ENCODE measurements around the gene FBRSL1. TPM values are rescaled to one million over a fixed set of nuclear protein-coding genes. Genes with fewer than 3 reads are reported as not detected.

Gene FBRSL1
- total RNA-seq, 2 donors from 2014 or later, result 20.2 to 22.5 TPM

GRCh38 chr12:132484183-132484890 is 5.6 kb upstream of the FBRSL1 start:
- ATAC-seq (ENCODE audit: insufficient number of reproducible peaks, low FRiP score, low read depth), result no peak
- Histone ChIP-seq H3K4me1 (ENCODE audit: control insufficient read depth in 1 of 2, low read depth in 2 of 2) (peaks cover 0 to 2% of the 10 kb centered on the region in 2 donors), H3K36me3 (no peaks in the 10 kb centered on the region), H3K4me3 (no peak overlapping the region), H3K27ac (no peak overlapping the region), H3K9me3 (no peaks in the 10 kb centered on the region), H3K27me3 (replicated peaks; ENCODE audit: insufficient read depth) (no peaks in the 10 kb centered on the region)
- TF ChIP-seq, protein P1, sequence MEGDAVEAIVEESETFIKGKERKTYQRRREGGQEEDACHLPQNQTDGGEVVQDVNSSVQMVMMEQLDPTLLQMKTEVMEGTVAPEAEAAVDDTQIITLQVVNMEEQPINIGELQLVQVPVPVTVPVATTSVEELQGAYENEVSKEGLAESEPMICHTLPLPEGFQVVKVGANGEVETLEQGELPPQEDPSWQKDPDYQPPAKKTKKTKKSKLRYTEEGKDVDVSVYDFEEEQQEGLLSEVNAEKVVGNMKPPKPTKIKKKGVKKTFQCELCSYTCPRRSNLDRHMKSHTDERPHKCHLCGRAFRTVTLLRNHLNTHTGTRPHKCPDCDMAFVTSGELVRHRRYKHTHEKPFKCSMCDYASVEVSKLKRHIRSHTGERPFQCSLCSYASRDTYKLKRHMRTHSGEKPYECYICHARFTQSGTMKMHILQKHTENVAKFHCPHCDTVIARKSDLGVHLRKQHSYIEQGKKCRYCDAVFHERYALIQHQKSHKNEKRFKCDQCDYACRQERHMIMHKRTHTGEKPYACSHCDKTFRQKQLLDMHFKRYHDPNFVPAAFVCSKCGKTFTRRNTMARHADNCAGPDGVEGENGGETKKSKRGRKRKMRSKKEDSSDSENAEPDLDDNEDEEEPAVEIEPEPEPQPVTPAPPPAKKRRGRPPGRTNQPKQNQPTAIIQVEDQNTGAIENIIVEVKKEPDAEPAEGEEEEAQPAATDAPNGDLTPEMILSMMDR (IDR thresholded peaks at IDR 0.05), result no peak
- DNase-seq (ENCODE audit: low spot score), result no peak

GRCh38 chr12:132484891-132485441 is 5.0 kb upstream of the FBRSL1 start:
- no peaks in the 10 kb centered on the region for H3K9me3 ChIP-seq
- H3K4me1 ChIP-seq (ENCODE audit: control insufficient read depth in 1 of 2, low read depth in 2 of 2), result peaks cover 0 to 3% of the 10 kb centered on the region in 2 donors
- no peak overlapping the region for H3K4me3 ChIP-seq
- H3K27ac ChIP-seq, result no peak overlapping the region
- TF ChIP-seq, protein P1 (IDR thresholded peaks at IDR 0.05), result no peak
- H3K36me3 ChIP-seq, result no peaks in the 10 kb centered on the region
- H3K27me3 ChIP-seq (replicated peaks; ENCODE audit: insufficient read depth), result no peaks in the 10 kb centered on the region
- ATAC-seq (ENCODE audit: insufficient number of reproducible peaks, low FRiP score, low read depth) (no peak), DNase-seq (ENCODE audit: low spot score) (no peak)

GRCh38 chr12:132485619-132486018 is 4.3 kb upstream of the FBRSL1 start:
- DNase-seq (ENCODE audit: low spot score), result no peak
- TF ChIP-seq, protein P1 (IDR thresholded peaks at IDR 0.05), result no peak

DNA sequence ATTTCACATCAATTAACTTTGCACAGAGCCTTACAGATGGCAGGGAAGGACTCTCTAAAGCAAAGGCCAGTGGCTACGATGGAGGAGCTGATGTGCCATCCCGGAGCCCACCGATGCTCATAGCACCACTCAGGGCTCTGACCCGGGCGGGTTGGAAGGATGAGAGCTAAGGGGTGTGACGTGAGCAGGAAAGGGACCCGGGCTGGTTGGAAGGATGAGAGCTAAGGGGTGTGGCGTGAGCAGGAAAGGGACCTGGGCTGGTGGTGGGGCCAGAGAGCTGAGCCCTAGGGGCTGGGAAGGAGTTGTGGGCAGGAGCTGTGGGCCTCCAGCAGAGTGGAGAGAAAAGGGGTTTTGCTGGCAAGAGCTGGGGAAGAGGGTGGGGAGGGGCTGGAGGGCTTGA is 3.8 kb upstream of the FBRSL1 start:
- Histone ChIP-seq H3K4me1 (ENCODE audit: control insufficient read depth in 1 of 2, low read depth in 2 of 2) (peaks cover 4 to 7% of the 10 kb centered on the region in 2 donors), H3K27ac (no peak overlapping the region), H3K9me3 (no peaks in the 10 kb centered on the region), H3K4me3 (no peak overlapping the region), H3K36me3 (no peaks in the 10 kb centered on the region), H3K27me3 (replicated peaks; ENCODE audit: insufficient read depth) (no peaks in the 10 kb centered on the region)
- TF ChIP-seq, protein P1 (IDR thresholded peaks at IDR 0.05), result no peak
- no peak for ATAC-seq (ENCODE audit: insufficient number of reproducible peaks, low FRiP score, low read depth)
- DNase-seq (ENCODE audit: low spot score), result no peak

More at GRCh38 chr12:132485619-132486018, 4.3 kb upstream of the FBRSL1 start:
- Histone ChIP-seq H3K27me3 (replicated peaks; ENCODE audit: insufficient read depth) (no peaks in the 10 kb centered on the region), H3K4me3 (no peak overlapping the region), H3K9me3 (no peaks in the 10 kb centered on the region), H3K4me1 (ENCODE audit: control insufficient read depth in 1 of 2, low read depth in 2 of 2) (peaks cover 0 to 3% of the 10 kb centered on the region in 2 donors), H3K36me3 (no peaks in the 10 kb centered on the region), H3K27ac (no peak overlapping the region)
- no peak for ATAC-seq (ENCODE audit: insufficient number of reproducible peaks, low FRiP score, low read depth)

DNA sequence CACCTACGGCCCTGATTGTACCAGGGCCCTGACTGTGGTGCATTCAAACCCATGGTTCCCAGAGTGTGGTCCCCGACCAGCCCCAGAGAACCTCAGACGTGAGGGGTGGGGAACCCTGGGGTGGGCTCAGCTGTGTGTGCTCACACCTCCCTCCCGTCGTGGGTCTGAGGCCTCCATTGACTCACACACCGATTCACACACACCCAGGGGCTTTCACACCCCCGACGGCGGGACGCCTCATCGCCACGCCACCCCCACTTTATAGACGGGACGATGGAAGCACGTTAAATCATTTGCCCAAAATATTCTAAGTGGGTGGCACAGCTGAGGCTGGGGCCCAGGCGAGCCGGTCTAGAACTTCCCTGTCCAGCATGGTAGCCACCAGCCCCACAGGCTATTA is 3.4 kb upstream of the FBRSL1 start:
- no peaks in the 10 kb centered on the region for H3K36me3 ChIP-seq
- peaks cover 8 to 10% of the 10 kb centered on the region in 2 donors for H3K4me1 ChIP-seq (ENCODE audit: control insufficient read depth in 1 of 2, low read depth in 2 of 2)
- no peak overlapping the region for H3K27ac ChIP-seq
- no peaks in the 10 kb centered on the region for H3K27me3 ChIP-seq (replicated peaks; ENCODE audit: insufficient read depth)
- H3K4me3 ChIP-seq, result no peak overlapping the region
- DNase-seq (ENCODE audit: low spot score), result no peak
- no peak for ATAC-seq (ENCODE audit: insufficient number of reproducible peaks, low FRiP score, low read depth)
- TF ChIP-seq, protein P1 (IDR thresholded peaks at IDR 0.05), result no peak
- no peaks in the 10 kb centered on the region for H3K9me3 ChIP-seq
